GM15510 (cell line): ENCODE results near the gene ZNRF4.

ENCODE experiments used
- POLR2A ChIP-seq: IDR thresholded peaks from 3 replicates; pipeline ENCODE4 v1.6.1; 2011; ENCODE audit warnings: borderline replicate concordance; ENCODE audit not compliant: insufficient read length; ENCODE audit errors: extremely low read depth

Gene ZNRF4

GRCh38 chr19:5455367-5456129 lies at the start of gene ZNRF4:
TSS of gene ZNRF4 (plus strand) at chr19:5455417. CDS start at chr19:5455492, 75 bp downstream.
- TF ChIP-seq POLR2A = no peak

GRCh38 chr19:5406816-5407215 lies 48.4 kb upstream of the ZNRF4 start:
- TF ChIP-seq POLR2A = no peak

- TF ChIP-seq POLR2A = no peak
Observed at GRCh38 chr19:5407356-5407755, 47.9 kb upstream of the ZNRF4 start.

DNA sequence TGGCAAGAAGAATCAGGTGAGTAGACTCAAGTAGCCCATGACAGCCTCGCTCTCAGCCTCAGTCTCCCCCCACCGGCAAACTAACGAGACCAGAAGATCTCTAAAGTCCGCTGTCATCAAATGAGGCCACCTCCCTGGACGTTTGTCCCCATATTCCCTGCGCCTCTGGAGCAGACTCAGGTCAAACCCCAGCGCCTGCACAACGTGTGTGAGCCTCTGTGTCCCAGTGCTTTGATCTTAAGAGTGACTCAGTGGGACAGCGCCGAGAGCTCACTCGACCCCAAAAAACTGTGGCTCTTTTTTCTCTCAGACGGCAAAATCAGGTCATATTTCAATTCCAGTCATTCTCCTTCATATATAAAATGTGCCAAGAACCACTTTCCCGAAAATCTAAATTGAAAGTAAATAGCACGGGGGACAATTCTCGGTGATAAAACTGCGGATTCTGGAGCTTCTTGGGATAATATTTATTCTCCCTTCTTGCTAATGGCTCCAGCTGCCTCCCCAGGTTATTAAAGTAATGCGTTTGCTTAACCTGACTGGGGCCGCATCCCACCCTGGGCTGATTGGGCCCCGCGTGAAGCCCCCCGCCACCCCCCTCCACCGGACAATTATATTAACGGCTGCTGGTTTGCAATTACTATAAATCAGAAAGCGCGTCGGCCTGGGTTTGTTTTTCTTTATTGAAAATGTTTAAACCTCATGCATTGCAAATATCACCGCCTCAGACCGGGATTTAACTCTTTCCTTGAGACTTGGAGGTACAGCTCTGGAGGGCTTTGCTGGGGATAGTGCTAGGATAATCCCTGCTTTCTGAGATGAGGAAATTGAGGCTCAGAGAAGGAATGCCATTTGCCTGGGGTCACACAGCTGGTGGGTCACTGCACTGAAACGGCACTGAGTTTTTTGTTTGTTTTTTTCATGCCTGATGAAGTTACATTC lies 37.5 kb upstream of the ZNRF4 start:
- TF ChIP-seq POLR2A = no peak

- TF ChIP-seq POLR2A = no peak
Observed at GRCh38 chr19:5418677-5419076, 36.5 kb upstream of the ZNRF4 start.

DNA sequence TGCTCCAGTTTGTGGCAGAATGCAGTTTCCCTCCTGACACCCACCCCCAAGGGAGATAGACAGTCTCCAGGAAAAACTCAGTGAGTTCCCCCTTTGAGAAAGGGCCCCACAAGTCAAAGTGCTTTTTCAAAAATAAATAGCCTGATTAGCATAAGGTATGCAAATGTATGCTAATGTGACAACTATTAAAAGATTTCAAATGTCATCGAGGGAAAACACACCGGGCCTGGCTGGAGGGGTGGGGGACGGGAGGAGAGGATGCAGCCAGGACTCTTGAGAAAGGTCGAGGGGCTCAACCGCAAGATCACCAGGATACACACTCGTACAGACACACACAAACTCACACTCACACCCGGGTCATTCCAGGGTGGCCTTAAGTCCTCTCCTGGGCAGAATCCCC lies 34.3 kb upstream of the ZNRF4 start:
- TF ChIP-seq POLR2A = no peak

DNA sequence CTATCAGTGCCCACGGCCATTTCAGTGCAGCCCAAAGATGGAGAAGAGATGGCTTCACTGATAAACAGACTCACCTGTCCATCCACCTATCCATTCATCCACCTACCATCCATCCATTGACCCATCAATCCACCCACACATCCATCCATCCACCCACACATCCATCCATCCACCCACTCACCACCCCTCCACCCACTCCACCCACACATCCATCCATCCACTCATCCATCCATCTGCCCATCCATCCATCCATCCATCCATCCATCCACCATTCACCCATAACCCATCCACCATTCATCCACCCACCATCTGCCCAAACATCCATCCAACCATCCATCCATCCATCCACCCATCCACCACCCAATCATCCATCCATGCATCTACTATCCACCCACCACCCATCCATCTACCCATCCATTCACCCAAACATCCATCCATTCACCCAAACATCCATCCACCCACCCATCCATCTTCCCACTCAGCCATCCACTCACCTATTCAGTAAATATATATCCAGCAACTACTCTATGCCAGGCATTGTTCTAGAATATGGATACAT lies 31.6 kb upstream of the ZNRF4 start:
- TF ChIP-seq POLR2A = no peak

DNA sequence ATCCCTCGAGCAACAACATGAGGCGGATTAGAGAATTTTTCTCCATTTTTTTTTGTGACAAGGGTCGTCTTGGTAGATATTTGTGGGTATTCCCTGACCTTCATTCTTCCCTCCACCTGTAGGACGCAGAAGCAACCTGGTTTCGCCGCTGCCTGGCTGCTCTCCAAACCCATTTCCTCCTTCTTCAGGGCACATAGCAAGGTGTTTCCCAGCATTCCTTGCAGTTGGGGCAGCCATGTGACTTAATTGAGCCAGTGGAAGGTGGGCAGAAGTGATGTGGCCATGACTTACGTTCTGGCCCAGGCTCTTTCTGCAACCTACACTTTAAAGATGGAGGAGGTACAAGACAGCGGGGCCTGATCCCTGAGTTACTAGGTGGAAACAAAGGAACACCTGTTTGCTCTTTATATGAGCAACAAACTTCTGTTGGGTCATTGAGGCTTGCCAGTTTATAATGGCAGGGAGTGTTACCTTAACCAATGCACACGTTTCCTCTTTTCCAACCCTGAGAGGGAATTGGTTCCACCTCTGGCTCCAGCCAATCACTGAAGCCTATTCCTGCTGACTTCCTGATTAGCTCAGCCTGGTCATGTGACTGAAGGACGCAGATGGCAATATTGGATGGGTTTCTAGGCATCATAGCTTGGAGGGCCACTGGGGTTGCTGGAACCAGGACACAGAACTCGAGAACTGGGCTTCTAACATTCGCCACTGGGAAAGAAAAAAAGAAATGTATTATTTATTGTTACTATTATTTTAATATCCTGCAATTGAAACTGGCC lies 30.8 kb upstream of the ZNRF4 start:
- no peak for TF ChIP-seq POLR2A

- TF ChIP-seq POLR2A = no peak
Observed at GRCh38 chr19:5425260-5425659, 30.0 kb upstream of the ZNRF4 start.

DNA sequence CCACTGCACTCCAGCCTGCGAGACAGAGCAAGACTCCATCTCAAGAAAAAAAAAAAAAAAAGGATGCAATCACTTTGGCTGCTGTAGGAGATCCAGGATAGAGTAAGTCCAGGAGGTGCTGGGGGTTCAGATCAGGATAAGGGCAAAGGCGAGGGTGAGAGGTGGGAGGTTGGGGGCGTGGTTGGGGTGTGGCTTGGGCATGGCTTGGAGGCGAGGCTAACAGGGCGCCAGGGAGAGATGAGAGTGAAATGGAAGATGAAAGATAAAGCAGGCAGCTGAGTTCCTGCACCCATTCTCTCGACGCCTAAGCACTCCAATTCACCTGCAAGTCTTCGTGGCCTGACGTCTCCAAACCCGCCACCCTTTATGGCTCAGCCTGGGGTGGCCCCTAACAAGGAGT lies 25.0 kb upstream of the ZNRF4 start:
- no peak for TF ChIP-seq POLR2A

- TF ChIP-seq POLR2A = no peak
Observed at GRCh38 chr19:5432687-5433086, 22.5 kb upstream of the ZNRF4 start.

GRCh38 chr19:5434351-5434917 lies 20.8 kb upstream of the ZNRF4 start:
- TF ChIP-seq POLR2A = no peak

- no peak for TF ChIP-seq POLR2A
Observed at GRCh38 chr19:5434970-5435641, 20.1 kb upstream of the ZNRF4 start.

DNA sequence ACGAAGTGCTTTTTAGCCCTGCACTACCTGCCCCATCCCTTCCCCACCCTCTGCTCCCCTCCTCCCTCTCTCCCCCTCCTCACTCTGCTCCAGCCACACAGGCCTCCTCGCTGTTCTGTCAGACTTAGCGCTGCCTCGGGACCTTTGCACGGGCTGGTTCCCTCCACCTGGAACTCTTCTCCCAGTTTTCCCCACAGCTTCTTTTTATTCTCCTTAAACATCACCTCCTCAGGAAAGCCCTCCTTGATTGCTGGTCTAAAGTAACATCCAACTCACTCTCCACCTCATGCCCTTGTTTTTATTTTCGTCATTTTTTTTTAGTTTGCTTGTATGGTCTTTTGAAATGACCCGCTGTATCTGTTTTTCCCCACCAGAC lies 19.6 kb upstream of the ZNRF4 start:
- TF ChIP-seq POLR2A = no peak
